K562 (cell line): ENCODE data around the gene C15orf62. TPM values are rescaled to one million over a fixed set of nuclear protein-coding genes. Genes with fewer than 3 reads are reported as not detected.

Source experiments
- CEBPG ChIP-seq, 3 experiments: fragments of 200-800 bp in 1 of 3; sonication (Bioruptor generic) in 1 of 3; sonication (generic) in 1 of 3; formaldehyde crosslinking in 1 of 3; IDR thresholded peaks in 2 of 3; conservative IDR thresholded peaks in 1 of 3; 2 replicates each; pipeline versions ENCODE4 v1.6.1 to v1.8.0; 2016 to 2022; ENCODE audit warnings: missing compliant biosample characterization in 2 of 3, missing genetic modification characterization in 2 of 3, mild to moderate bottlenecking in 1 of 3, missing genetic modification reagents in 1 of 3
- DIDO1 ChIP-seq: fragments of 450-650 bp; IDR thresholded peaks from 2 replicates; pipeline ENCODE4 v1.6.1; 2016; ENCODE audit warnings: low read depth, missing biosample characterization, missing genetic modification characterization
- MITF ChIP-seq: IDR thresholded peaks from 2 replicates; pipeline ENCODE4 v1.6.1; 2014; ENCODE audit warnings: antibody characterized with exemption
- NFATC3 ChIP-seq: fragments of 450-650 bp; IDR thresholded peaks from 2 replicates; pipeline ENCODE4 v1.6.1; 2017; ENCODE audit warnings: mild to moderate bottlenecking
- PML ChIP-seq: IDR thresholded peaks from 2 replicates; pipeline ENCODE4 v1.6.1; 2012; ENCODE audit warnings: low read length, inconsistent platforms
- SIN3B ChIP-seq: fragments of 450-650 bp; IDR thresholded peaks from 2 replicates; pipeline ENCODE4 v1.6.1; 2017; ENCODE audit warnings: low read depth, mild to moderate bottlenecking, moderate library complexity
- SOX6 ChIP-seq: fragments of 450-650 bp; IDR thresholded peaks from 2 replicates; pipeline ENCODE4 v1.6.1; 2014; ENCODE audit warnings: mild to moderate bottlenecking
- ZBTB40 ChIP-seq, 2 experiments: fragments of 450-650 bp in 1 of 2; sonication (generic) in 1 of 2; formaldehyde crosslinking in 1 of 2; IDR thresholded peaks; 2 replicates each; pipeline versions ENCODE4 v1.7.1 to v1.9.0; 2016 to 2022; ENCODE audit warnings: inconsistent platforms in 1 of 2, mild to moderate bottlenecking in 1 of 2, missing genetic modification reagents in 1 of 2
- ZHX1 ChIP-seq: fragments of 150-350 bp; conservative IDR thresholded peaks from 2 replicates; pipeline ENCODE4 v1.6.1; 2014; ENCODE audit warnings: low read length
- ZNF445 ChIP-seq: fragments of 250-450 bp; sonication (Bioruptor Pico); IDR thresholded peaks from 2 replicates; pipeline ENCODE4 v1.4.0; 2020; ENCODE audit warnings: low read depth, mild to moderate bottlenecking, moderate library complexity
- polyA plus RNA-seq, 8 experiments: library from polyadenylated mRNA; depleted of rRNA in 4 of 8; stranded (reverse) in 5 of 8; unstranded in 3 of 8; fragments of >200 nt; fragmentation: Nextera tagmentation in 2 of 8; fragmentation: Illumina TruSeq in 1 of 8; extraction: Ambion mirVana in 2 of 8; extraction: Trizol in 1 of 8; gene quantifications; 2 replicates each; pipeline versions ENCODE4 v1.2.1 to v1.2.3, GENCODE V29; 2011 to 2014; ENCODE audit warnings: inconsistent platforms in 1 of 8, missing spikeins in 1 of 8
- total RNA-seq, 7 experiments: library from RNA; depleted of rRNA in 6 of 7; stranded (reverse); fragments of >200 nt in 6 of 7; fragmentation: Illumina TruSeq in 2 of 7; extraction: Trizol in 2 of 7; gene quantifications; 2 replicates each; pipeline versions ENCODE4 v1.2.1 to v1.2.3, GENCODE V29; 2011 to 2021; ENCODE audit warnings: low replicate concordance in 1 of 7

C15orf62 gene
- total and polyA plus RNA-seq, 9 of the 15 experiments (the other 6 are each of a cell fraction or from before 2014, with no cell fraction given), result 0.01 to 0.76 (median 0.30) TPM; not detected in 1

- no peak for TF ChIP-seq CEBPG (CRISPR knock-in tag; IDR thresholded peaks at IDR 0.05)
- no peak for TF ChIP-seq CEBPG (tag; conservative IDR thresholded peaks at IDR 0.05 in 1 of 2, IDR thresholded peaks at IDR 0.05 in 1 of 2)
- 0 out of 2 replicates have a peak, but pooled peaks have one; percentile 24 for TF ChIP-seq ZBTB40 (IDR thresholded peaks at IDR 0.05)
- TF ChIP-seq ZBTB40 (CRISPR knock-in tag; IDR thresholded peaks at IDR 0.05), result no peak
- 0 out of 2 replicates have a peak, but pooled peaks have one; percentile 15 for TF ChIP-seq MITF
- TF ChIP-seq ZNF445 (CRISPR knock-in tag), result no peak
- TF ChIP-seq DIDO1 (tag), result peak; percentile 71; the same call in 1 of the 2 replicates
- peak; percentile 81 for TF ChIP-seq PML
- TF ChIP-seq ZHX1, result no peak; the same call in 1 of the 2 replicates
- TF ChIP-seq SIN3B, result peak; percentile 92
- no peak for TF ChIP-seq NFATC3
- TF ChIP-seq SOX6, result peak; percentile 61; the same call in 1 of the 2 replicates
Observed at GRCh38 chr15:40754883-40755811, 14.6 kb upstream of the C15orf62 start, which contains the start of gene RMDN3 (continued).
